Posterior cingulate gyrus (tissue), 11 donors: ENCODE measurements around the gene G6PD.
"Not testable (repeated sequence)": the region's sequence is repeated elsewhere in the genome, so short reads cannot be mapped to it uniquely, and the experiment has no call there.

Source experiments
- DNase-seq, 10 donors: peaks; one replicate each; pipeline versions ENCODE4 v3.0.0 to v3.0.0-alpha.2; 2020 to 2021; ENCODE audit warnings: mixed read lengths in 3 of 10
- intact Hi-C: fragments of 100-400 bp; cut with DNase I; formaldehyde crosslinking; loops from one replicate; pipeline ENCODE4 v1.15.1; 2023

The G6PD gene

GRCh38 chrX:154516656-154517100 lies 30.0 kb downstream of the G6PD start:
- intact Hi-C loops = no loop called here

GRCh38 chrX:154515966-154516655 lies 30.5 kb downstream of the G6PD start, which contains the start of gene FAM3A:
FAM3A (minus strand) TSS chrX:154516232; CDS start chrX:154515772, 460 bp downstream.
- intact Hi-C loops = no loop called here
- DNase-seq = peak; percentile 88 to 99 (median 94)

More at GRCh38 chrX:154516656-154517100, 30.0 kb downstream of the G6PD start:
- DNase-seq = peak in 1 of 10 donors; percentile 43

- peak in 2 of 10 donors; percentile 83 to 85 for DNase-seq
- intact Hi-C loops = no loop called here
Observed at GRCh38 chrX:154515090-154515965, 31.3 kb downstream of the G6PD start.

GRCh38 chrX:154513716-154514115 lies 32.9 kb downstream of the G6PD start:
- DNase-seq = no peak
- intact Hi-C loops = no loop called here

GRCh38 chrX:154512879-154513553 lies 33.6 kb downstream of the G6PD start:
- intact Hi-C loops = no loop called here
- peak in 2 of 10 donors; percentile 40 to 53 for DNase-seq

- intact Hi-C loops = no loop called here
- peak in 2 of 10 donors; percentile 24 to 42 for DNase-seq
Observed at GRCh38 chrX:154511761-154512160, 34.9 kb downstream of the G6PD start.

GRCh38 chrX:154509455-154509854 lies 37.2 kb downstream of the G6PD start:
- no peak for DNase-seq
- intact Hi-C loops = no loop called here

GRCh38 chrX:154508384-154508745 lies 38.3 kb downstream of the G6PD start:
- DNase-seq = peak in 1 of 10 donors; percentile 79
- intact Hi-C loops = no loop called here

- intact Hi-C loops = no loop called here
Observed at GRCh38 chrX:154507673-154508383, 38.8 kb downstream of the G6PD start.

GRCh38 chrX:154506483-154507332 lies 39.9 kb downstream of the G6PD start:
- peak in 2 of 10 donors; percentile 62 to 79 for DNase-seq
- intact Hi-C loops = no loop called here

More at GRCh38 chrX:154507673-154508383, 38.8 kb downstream of the G6PD start:
- DNase-seq = peak in 1 of 10 donors; percentile 43

- intact Hi-C loops = no loop called here
- peak in 1 of 10 donors; percentile 76 for DNase-seq
Observed at GRCh38 chrX:154505734-154506133, 40.9 kb downstream of the G6PD start.

- no peak for DNase-seq
- intact Hi-C loops = no loop called here
Observed at GRCh38 chrX:154502989-154503388, 43.7 kb downstream of the G6PD start.

- no peak for DNase-seq
- intact Hi-C loops = no loop called here
Observed at GRCh38 chrX:154502098-154502497, 44.5 kb downstream of the G6PD start.

GRCh38 chrX:154501423-154501822 lies 45.2 kb downstream of the G6PD start:
- intact Hi-C loops, DNase-seq: not testable (repeated sequence)

- intact Hi-C loops, DNase-seq: not testable (repeated sequence)
Observed at GRCh38 chrX:154496591-154497137, 50.0 kb downstream of the G6PD start.

GRCh38 chrX:154495472-154495922 lies 51.1 kb downstream of the G6PD start:
- intact Hi-C loops = no loop called here

GRCh38 chrX:154494715-154495114 lies 51.9 kb downstream of the G6PD start:
- intact Hi-C loops = no loop called here
- no peak for DNase-seq

More at GRCh38 chrX:154495472-154495922, 51.1 kb downstream of the G6PD start:
- no peak for DNase-seq

- intact Hi-C loops = no loop called here
- DNase-seq = peak; percentile 88 to 99 (median 92)
Observed at GRCh38 chrX:154490414-154491083, 56.1 kb downstream of the G6PD start, which contains the start of gene SLC10A3. SLC10A3 (minus strand) TSS chrX:154490629; CDS start chrX:154488940, 1,689 bp downstream.
